ENCODE measurements around the gene EPHB4. TPM values are rescaled to one million over a fixed set of nuclear protein-coding genes. Genes with fewer than 3 reads are reported as not detected.

Gene EPHB4
- total RNA-seq = 10 to 100 TPM; 20.5 to 29.4 TPM

GRCh38 chr7:100827330-100828226, at the start of gene EPHB4:
Gene EPHB4 (minus strand): TSS chr7:100827523. CDS start chr7:100827030, 493 bp downstream.
- no peaks in the 10 kb centered on the region for H3K36me3 ChIP-seq
- peaks cover 0 to 19% of the 10 kb centered on the region in 2 donors for H3K4me1 ChIP-seq (ENCODE audit: control insufficient read depth in 1 of 2, low read depth in 2 of 2)
- H3K27ac ChIP-seq = no peak within 1 kb of the TSS
- no peak for TF ChIP-seq CTCF (IDR thresholded peaks at IDR 0.05)
- H3K27me3 ChIP-seq (replicated peaks; ENCODE audit: insufficient read depth) = peaks cover 18% of the 10 kb centered on the region
- ATAC-seq (ENCODE audit: insufficient number of reproducible peaks, low FRiP score, low read depth) (peak; percentile 40), DNase-seq (ENCODE audit: low spot score) (no peak)
- H3K9me3 ChIP-seq = no peaks in the 10 kb centered on the region
- peak within 1 kb of the TSS; percentile 71 for H3K4me3 ChIP-seq

GRCh38 chr7:100875356-100875751, 48.0 kb upstream of the EPHB4 start:
- peaks cover 36% of the 10 kb centered on the region for H3K36me3 ChIP-seq
- H3K27me3 ChIP-seq (replicated peaks; ENCODE audit: insufficient read depth) = no peaks in the 10 kb centered on the region
- DNase-seq (ENCODE audit: low spot score) = no peak
- H3K27ac ChIP-seq = peak overlapping the region; percentile 92 to 96
- no peaks in the 10 kb centered on the region for H3K9me3 ChIP-seq
- peak; percentile 6 for ATAC-seq (ENCODE audit: insufficient number of reproducible peaks, low FRiP score, low read depth)
- no peak for TF ChIP-seq CTCF (IDR thresholded peaks at IDR 0.05)
- peaks cover 17 to 54% of the 10 kb centered on the region in 2 donors for H3K4me1 ChIP-seq (ENCODE audit: control insufficient read depth in 1 of 2, low read depth in 2 of 2)
- peak overlapping the region; percentile 94 for H3K4me3 ChIP-seq

GRCh38 chr7:100874577-100875355, 47.4 kb upstream of the EPHB4 start, which contains the start of gene SRRT:
Gene SRRT (plus strand): TSS chr7:100875103. CDS start chr7:100875591, 488 bp downstream.
- no peaks in the 10 kb centered on the region for H3K9me3 ChIP-seq
- peak within 1 kb of the TSS; percentile 92 to 96 for H3K27ac ChIP-seq
- DNase-seq (ENCODE audit: low spot score) (peak; percentile 96), ATAC-seq (ENCODE audit: insufficient number of reproducible peaks, low FRiP score, low read depth) (peak; percentile 84)
- H3K27me3 ChIP-seq (replicated peaks; ENCODE audit: insufficient read depth) = no peaks in the 10 kb centered on the region
- H3K4me3 ChIP-seq = peak within 1 kb of the TSS; percentile 94
- peaks cover 38% of the 10 kb centered on the region for H3K36me3 ChIP-seq
- H3K4me1 ChIP-seq (ENCODE audit: control insufficient read depth in 1 of 2, low read depth in 2 of 2) = peaks cover 17 to 51% of the 10 kb centered on the region in 2 donors
- TF ChIP-seq CTCF (IDR thresholded peaks at IDR 0.05) = peak; percentile 69

GRCh38 chr7:100874300-100874576, 46.9 kb upstream of the EPHB4 start:
- peaks cover 17 to 47% of the 10 kb centered on the region in 2 donors for H3K4me1 ChIP-seq (ENCODE audit: control insufficient read depth in 1 of 2, low read depth in 2 of 2)
- no peaks in the 10 kb centered on the region for H3K27me3 ChIP-seq (replicated peaks; ENCODE audit: insufficient read depth)
- no peaks in the 10 kb centered on the region for H3K9me3 ChIP-seq
- peaks cover 37% of the 10 kb centered on the region for H3K36me3 ChIP-seq
- TF ChIP-seq CTCF (IDR thresholded peaks at IDR 0.05) = no peak
- no peak for DNase-seq (ENCODE audit: low spot score)
- H3K27ac ChIP-seq = peak overlapping the region; percentile 92 to 96
- peak overlapping the region; percentile 94 for H3K4me3 ChIP-seq
- no peak for ATAC-seq (ENCODE audit: insufficient number of reproducible peaks, low FRiP score, low read depth)
